ENCODE results near the gene IKZF5.

The IKZF5 gene, protein sequence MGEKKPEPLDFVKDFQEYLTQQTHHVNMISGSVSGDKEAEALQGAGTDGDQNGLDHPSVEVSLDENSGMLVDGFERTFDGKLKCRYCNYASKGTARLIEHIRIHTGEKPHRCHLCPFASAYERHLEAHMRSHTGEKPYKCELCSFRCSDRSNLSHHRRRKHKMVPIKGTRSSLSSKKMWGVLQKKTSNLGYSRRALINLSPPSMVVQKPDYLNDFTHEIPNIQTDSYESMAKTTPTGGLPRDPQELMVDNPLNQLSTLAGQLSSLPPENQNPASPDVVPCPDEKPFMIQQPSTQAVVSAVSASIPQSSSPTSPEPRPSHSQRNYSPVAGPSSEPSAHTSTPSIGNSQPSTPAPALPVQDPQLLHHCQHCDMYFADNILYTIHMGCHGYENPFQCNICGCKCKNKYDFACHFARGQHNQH

GRCh38 chr10:123008355-123009104 lies at the start of gene IKZF5, which contains the start of gene ACADSB:
Gene IKZF5 (minus strand): TSS chr10:123008795. CDS start chr10:122998625, 10,170 bp downstream.
Gene ACADSB (plus strand): TSS chr10:123009006. CDS start chr10:123009030, 24 bp downstream.
- DNase-seq (ENCODE audit: low read depth in 4 of 4, low spot score in 1 of 4), result peak; percentile 84 to 93 (median 88)

DNA sequence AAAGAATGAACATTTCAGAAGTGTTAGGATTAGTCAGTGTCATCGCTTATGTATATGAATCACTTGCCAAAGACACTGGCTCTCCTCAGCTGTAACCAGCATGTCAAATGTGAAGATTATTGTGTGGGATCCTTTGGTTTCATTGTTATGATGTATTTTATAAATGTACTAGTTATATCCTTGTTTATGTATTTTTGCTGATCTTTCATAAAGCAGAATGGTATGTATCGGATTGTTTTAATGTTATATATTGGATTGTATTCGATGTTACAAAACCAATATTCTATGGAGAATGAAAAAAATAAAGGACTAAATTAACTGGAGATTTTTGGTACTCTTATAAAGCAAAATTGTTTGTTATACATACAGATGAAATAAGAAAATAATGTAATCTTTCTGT lies 49.4 kb upstream of the IKZF5 start:
- no peak for DNase-seq (ENCODE audit: low read depth in 4 of 4, low spot score in 1 of 4)

DNA sequence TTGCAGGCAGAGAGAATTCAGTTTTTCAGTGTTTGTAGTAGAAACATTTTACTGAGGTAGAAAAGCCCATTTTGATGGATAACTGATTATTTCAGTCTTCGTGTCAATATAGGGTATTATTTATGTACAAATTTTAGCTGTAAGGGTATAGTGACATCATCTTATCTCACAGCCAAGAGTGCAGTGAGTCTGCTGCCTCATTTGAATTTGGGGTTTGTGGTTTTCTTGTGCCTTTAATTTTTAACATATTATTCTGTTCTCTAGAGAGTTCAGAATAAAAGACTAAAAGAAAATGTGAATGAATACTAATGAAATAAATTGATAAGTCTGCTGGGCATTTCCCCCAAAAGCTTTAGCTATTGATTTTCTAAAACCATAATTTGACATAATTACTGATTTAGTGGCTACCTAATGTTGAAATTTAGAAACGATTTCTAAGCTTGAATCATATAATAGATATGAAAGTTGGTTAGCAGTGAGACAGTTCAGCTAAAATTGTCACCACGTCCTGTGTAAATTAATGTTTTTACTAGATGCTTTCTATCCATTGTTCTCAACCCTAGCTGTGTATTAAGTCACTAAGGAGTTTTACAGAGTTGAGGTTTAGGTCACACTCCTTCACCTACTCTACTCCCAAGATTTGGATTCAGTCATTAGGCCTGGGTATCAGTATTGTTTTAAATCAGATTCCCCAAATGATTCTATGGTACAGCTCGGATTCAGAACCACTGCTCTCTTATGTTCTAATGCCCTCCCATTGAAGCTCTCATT lies 37.6 kb upstream of the IKZF5 start:
- no peak for DNase-seq (ENCODE audit: low read depth in 4 of 4, low spot score in 1 of 4)

- DNase-seq (ENCODE audit: low read depth in 4 of 4, low spot score in 1 of 4), result no peak
Measured at GRCh38 chr10:123044391-123044790, 35.8 kb upstream of the IKZF5 start.

DNA sequence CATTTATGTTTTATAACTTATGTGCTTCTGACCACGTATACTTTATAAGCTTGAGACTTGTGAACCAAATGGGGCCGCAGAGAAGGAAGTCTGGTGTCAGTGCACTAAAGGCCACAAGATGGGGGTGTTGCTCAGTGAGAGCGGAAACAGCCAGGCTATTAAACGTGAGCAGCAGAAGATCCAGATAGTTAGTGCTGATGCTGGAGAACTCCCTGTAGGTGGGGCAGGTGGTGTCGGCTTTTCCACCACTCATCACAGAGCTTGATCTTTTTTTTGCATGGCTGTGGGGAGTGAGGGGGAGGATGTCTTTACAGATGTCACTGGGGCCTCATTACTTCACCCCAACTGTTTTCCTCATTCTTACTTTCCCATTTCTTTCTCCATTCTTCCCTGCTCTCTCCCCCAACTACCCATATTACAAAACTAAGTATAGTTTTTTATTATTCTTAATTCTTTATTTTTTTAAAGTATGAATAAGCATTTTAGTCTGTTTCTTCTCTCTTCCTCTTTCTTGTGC lies 34.9 kb upstream of the IKZF5 start:
- peak in 3 of 4 experiments; percentile 1 to 15 (median 14) for DNase-seq (ENCODE audit: low read depth in 4 of 4, low spot score in 1 of 4)

GRCh38 chr10:123042708-123043408 lies 34.3 kb upstream of the IKZF5 start:
- no peak for DNase-seq (ENCODE audit: low read depth in 4 of 4, low spot score in 1 of 4)

DNA sequence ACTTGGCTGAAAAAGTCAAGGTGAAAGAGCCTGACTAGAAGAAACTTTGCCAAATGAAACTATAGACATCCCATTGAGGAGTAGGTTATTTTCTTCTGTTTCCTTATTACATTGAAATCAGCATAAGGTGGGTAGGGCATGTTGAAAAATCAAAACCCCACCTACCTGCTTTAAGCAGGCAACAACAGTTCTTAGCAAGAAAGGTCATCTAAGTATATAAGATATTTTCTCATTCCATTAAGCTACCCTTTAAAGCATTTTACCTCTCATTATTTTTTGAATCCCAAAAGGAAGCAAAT lies 31.0 kb upstream of the IKZF5 start:
- no peak for DNase-seq (ENCODE audit: low read depth in 4 of 4, low spot score in 1 of 4)

DNA sequence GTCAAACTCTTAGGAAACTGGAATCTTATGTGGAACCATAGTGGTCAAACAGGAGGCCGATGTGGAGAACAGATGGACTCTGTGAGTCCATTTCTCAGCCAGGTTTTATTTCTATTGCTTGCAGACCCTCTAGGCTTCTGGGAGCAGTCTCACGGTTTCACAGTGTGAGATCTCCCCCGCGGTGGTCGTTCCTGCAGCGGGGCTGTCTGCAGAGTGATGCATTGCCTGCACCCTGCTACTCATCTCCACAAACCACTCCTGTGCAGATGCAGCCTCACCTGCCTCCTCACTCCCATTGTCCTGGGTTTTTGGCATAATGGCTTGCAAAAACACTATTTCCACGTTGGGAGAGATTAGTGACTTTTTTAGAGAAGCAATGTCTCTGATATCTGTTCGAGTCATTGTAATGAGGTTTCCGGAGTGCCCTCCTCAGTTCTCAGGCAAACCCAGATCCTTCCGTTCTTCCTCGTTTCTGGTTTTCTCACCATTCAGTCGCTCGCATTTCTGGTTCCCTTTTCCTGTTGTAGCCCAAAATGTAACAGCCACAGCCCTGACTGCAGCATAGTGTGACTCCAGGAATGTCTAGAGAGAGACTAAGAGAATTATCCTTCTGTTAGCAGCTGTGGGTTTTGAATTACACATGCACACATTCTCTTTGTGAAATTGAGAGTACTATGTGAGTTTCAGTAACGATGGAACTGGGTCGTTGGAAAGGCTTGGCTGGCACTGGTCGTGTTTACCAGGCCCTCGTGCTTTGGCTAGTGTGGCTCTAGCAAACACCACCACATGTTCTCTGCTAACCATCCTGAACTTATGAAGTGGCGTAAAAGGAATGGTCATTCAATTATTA lies 30.4 kb upstream of the IKZF5 start:
- no peak for DNase-seq (ENCODE audit: low read depth in 4 of 4, low spot score in 1 of 4)

GRCh38 chr10:123035467-123036086 lies 27.0 kb upstream of the IKZF5 start:
- DNase-seq (ENCODE audit: low read depth in 4 of 4, low spot score in 1 of 4), result no peak

DNA sequence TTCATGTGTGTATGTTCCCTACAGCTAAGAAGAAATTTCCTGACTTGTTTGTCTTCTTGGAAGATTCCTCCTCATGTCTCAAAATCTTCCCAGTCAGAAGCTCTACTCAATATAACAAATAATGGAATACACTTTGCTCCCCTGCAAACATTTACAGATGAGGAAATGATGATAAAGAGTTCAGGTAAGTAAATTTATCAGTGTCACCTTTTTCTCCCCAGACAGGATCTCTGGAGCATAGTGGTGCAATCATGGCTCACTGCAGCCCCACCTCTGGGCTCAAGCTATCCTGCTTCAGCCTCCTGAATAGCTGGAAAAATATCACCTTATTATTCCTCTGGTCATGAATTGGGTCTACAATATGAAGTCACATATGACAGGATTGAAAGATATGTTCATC lies 25.7 kb upstream of the IKZF5 start:
- no peak for DNase-seq (ENCODE audit: low read depth in 4 of 4, low spot score in 1 of 4)

GRCh38 chr10:123031124-123031523 lies 22.5 kb upstream of the IKZF5 start:
- no peak for DNase-seq (ENCODE audit: low read depth in 4 of 4, low spot score in 1 of 4)

DNA sequence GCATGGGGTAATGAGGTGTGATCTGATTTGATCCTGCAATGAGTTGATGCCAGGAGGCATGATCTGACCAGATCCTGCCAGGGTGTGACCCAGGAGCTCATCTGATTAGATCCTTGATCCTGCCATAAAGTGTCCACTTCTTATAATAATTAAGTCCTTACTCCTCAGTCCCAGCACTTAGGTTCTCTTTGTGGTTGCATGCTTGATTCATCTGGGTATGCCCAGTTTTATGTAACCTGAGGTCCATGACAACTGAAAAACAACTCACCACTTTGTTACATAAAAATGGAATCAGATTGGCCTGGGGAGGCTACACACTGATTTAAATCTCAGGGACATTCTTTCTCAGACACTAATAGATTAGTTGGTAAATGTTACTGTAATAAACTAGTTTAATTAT lies 19.3 kb upstream of the IKZF5 start:
- DNase-seq (ENCODE audit: low read depth in 4 of 4, low spot score in 1 of 4), result no peak

GRCh38 chr10:123026302-123026701 lies 17.7 kb upstream of the IKZF5 start:
- no peak for DNase-seq (ENCODE audit: low read depth in 4 of 4, low spot score in 1 of 4)

GRCh38 chr10:123024540-123024939 lies 15.9 kb upstream of the IKZF5 start:
- no peak for DNase-seq (ENCODE audit: low read depth in 4 of 4, low spot score in 1 of 4)

DNA sequence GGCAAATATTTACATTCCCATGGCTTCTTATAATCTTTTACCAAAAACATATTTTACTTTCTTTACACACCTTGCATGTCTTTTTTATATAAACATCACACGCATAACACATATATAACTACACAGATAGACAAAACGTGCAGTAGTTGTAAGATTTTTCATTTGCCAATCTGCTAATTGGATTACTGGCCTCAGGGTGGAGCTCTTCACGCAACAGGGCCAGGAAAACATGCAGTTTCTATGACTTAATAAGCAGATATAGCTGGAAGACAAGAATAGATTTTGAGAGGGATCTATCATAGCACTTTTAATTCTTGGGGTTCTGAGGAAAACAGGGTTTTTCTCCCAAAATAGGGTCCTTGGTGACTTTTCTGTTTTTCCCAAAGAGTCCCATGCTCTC lies 12.9 kb upstream of the IKZF5 start:
- DNase-seq (ENCODE audit: low read depth in 4 of 4, low spot score in 1 of 4), result no peak

- DNase-seq (ENCODE audit: low read depth in 4 of 4, low spot score in 1 of 4), result no peak
Measured at GRCh38 chr10:123019941-123020703, 11.5 kb upstream of the IKZF5 start.

DNA sequence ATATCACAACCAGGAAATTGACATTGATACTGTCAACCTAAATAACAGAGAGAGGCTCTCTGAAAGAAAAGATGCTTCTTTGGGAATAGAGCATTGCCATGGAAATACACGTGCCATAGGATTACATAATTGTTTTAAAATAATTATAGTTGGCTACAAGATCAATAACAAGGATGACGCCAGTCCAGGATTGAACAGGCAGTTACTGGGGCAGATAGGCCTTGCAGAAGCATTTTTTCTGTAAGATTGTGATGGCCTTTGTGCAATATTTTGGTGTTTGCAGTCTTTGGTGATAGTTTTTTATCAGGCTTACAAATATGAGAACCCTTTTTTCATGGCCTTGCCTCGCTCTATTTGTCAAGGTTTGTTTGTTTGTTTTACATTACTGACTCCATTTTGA lies 10.7 kb upstream of the IKZF5 start:
- no peak for DNase-seq (ENCODE audit: low read depth in 4 of 4, low spot score in 1 of 4)

DNA sequence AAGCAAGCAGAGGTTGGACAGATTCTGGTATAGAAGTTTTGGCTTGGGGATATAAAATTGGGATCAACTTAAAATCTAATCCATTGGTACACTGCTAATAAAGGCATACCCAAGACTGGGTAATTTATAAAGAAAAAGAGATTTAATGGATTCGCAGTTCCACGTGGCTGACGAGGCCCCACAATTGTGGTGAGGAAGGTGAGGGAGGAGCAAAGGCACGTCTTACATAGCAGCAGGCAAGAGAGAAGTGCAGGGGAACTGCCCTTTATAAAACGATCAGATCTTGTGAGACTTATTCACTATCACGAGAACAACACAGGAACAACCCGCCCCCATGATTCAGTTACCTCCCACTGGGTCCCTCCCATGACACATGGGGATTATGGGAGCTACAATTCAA lies 9.9 kb upstream of the IKZF5 start:
- DNase-seq (ENCODE audit: low read depth in 4 of 4, low spot score in 1 of 4), result no peak
